ENCODE results near the gene DDX5.

The DDX5 gene

GRCh38 chr17:64544742-64545141 is 38.7 kb upstream of the DDX5 start:
- H3K4me3 ChIP-seq (ENCODE audit: low read depth, low read length), result no peak overlapping the region
- no peak for TF ChIP-seq CTCF (IDR thresholded peaks at IDR 0.05; ENCODE audit: low read depth, low read length, missing control alignments)
- in situ Hi-C loops (cut with HindIII; ENCODE audit: low sequenced_read_pairs), result no loop called here
- DNase-seq (ENCODE audit: low read depth), result no peak

GRCh38 chr17:64540118-64540776 is 34.2 kb upstream of the DDX5 start:
- DNase-seq (ENCODE audit: low read depth), result no peak
- H3K4me3 ChIP-seq (ENCODE audit: low read depth, low read length), result no peak overlapping the region
- TF ChIP-seq CTCF (IDR thresholded peaks at IDR 0.05; ENCODE audit: low read depth, low read length, missing control alignments), result no peak
- in situ Hi-C loops (cut with HindIII; ENCODE audit: low sequenced_read_pairs), result no loop called here

GRCh38 chr17:64538508-64539130 is 32.5 kb upstream of the DDX5 start:
- TF ChIP-seq CTCF (IDR thresholded peaks at IDR 0.05; ENCODE audit: low read depth, low read length, missing control alignments), result no peak
- in situ Hi-C loops (cut with HindIII; ENCODE audit: low sequenced_read_pairs), result no loop called here
- DNase-seq (ENCODE audit: low read depth), result no peak
- no peak overlapping the region for H3K4me3 ChIP-seq (ENCODE audit: low read depth, low read length)

GRCh38 chr17:64537488-64537887 is 31.4 kb upstream of the DDX5 start:
- no peak for DNase-seq (ENCODE audit: low read depth)
- no peak for TF ChIP-seq CTCF (IDR thresholded peaks at IDR 0.05; ENCODE audit: low read depth, low read length, missing control alignments)
- in situ Hi-C loops (cut with HindIII; ENCODE audit: low sequenced_read_pairs), result no loop called here
- H3K4me3 ChIP-seq (ENCODE audit: low read depth, low read length), result no peak overlapping the region

GRCh38 chr17:64536913-64537312 is 30.8 kb upstream of the DDX5 start:
- H3K4me3 ChIP-seq (ENCODE audit: low read depth, low read length), result no peak overlapping the region
- DNase-seq (ENCODE audit: low read depth), result no peak
- in situ Hi-C loops (cut with HindIII; ENCODE audit: low sequenced_read_pairs), result no loop called here
- TF ChIP-seq CTCF (IDR thresholded peaks at IDR 0.05; ENCODE audit: low read depth, low read length, missing control alignments), result no peak

- no peak for TF ChIP-seq CTCF (IDR thresholded peaks at IDR 0.05; ENCODE audit: low read depth, low read length, missing control alignments)
- in situ Hi-C loops (cut with HindIII; ENCODE audit: low sequenced_read_pairs), result no loop called here
- no peak overlapping the region for H3K4me3 ChIP-seq (ENCODE audit: low read depth, low read length)
- DNase-seq (ENCODE audit: low read depth), result no peak
These were observed 29.3 kb upstream of the DDX5 start for GRCh38 chr17:64535357-64535756.

All from astrocyte of the cerebellum (primary cell).